ENCODE data around the gene TEC.

- TF ChIP-seq EP300 (IDR thresholded peaks at IDR 0.05; ENCODE audit: borderline replicate concordance): no peak
- no peak for TF ChIP-seq EGR1 (IDR thresholded peaks at IDR 0.05)
Observed at GRCh38 chr4:48249378-48249777, 20.3 kb downstream of the TEC start.
